K562 (cell line): ENCODE results near the gene RITA1. TPM values are rescaled to one million over a fixed set of nuclear protein-coding genes. Genes with fewer than 3 reads are reported as not detected.

Source experiments
- ATAC-seq: fragments of 200-7000 bp; cut with Tn5 transposase; 3 replicates; pipeline ENCODE4 v1.9.1; 2020; ENCODE audit warnings: moderate library complexity
- BruUV-seq: library from RNA; stranded (reverse); fragments of 400-500 nt; replicated peaks from 2 replicates; lab custom pipeline; 2021; lab: Mats Ljungman, UMichigan
- CTCF ChIA-PET: fragments of 300-600 bp; formaldehyde crosslinking; extraction: SDS; loops from one replicate; lab custom pipeline; 2021; ENCODE audit warnings: low intra/inter-chr PET ratio; lab: Yijun Ruan, JAX
- POLR2A ChIA-PET: fragments of 300-600, 350-650 bp; sonication (Branson Sonifier 250); formaldehyde crosslinking; extraction: SDS; loops from one replicate; lab custom pipeline; 2021; ENCODE audit warnings: antibody characterized with exemption, inconsistent platforms; lab: Yijun Ruan, JAX
- DNase-seq, 4 experiments: peaks; one replicate each; pipeline versions ENCODE4 v3.0.0 to v3.0.0-alpha.2; 2011 to 2018; ENCODE audit warnings: low spot score in 3 of 4, mixed read lengths in 3 of 4; ENCODE audit errors: extremely low read depth in 1 of 4
- FAIRE-seq: peaks from 2 replicates; lab custom pipeline; 2011; peaks lifted over from hg19 to GRCh38; lab: Jason Lieb, UNC
- H2AFZ ChIP-seq: 2 replicates; pipeline ENCODE4 v1.6.0; 2011; ENCODE audit warnings: low read depth, low read length, control low read depth, inconsistent platforms
- H3K27ac ChIP-seq: fragments of 200-600 bp; 3 replicates; pipeline ENCODE4 v1.8.0; 2011; ENCODE audit warnings: low read depth, mild to moderate bottlenecking, control low read depth, inconsistent platforms, low read length, moderate library complexity, mixed read lengths; ENCODE audit errors: extremely low read depth
- H3K27me3 ChIP-seq, 2 experiments: fragments of 300-600 bp in 1 of 2; 2 replicates in 1 of 2; 3 replicates in 1 of 2; pipeline versions ENCODE4 v1.6.0 to v1.8.0; 2011; ENCODE audit warnings: inconsistent platforms in 2 of 2, low read length in 2 of 2, mild to moderate bottlenecking in 1 of 2, mixed read lengths in 1 of 2, moderate library complexity in 1 of 2; ENCODE audit not compliant: control insufficient read depth in 2 of 2, insufficient read depth in 2 of 2
- H3K36me3 ChIP-seq: fragments of 300-600 bp; 3 replicates; pipeline ENCODE4 v1.8.0; 2011; ENCODE audit warnings: mild to moderate bottlenecking, low read length, inconsistent platforms; ENCODE audit not compliant: control insufficient read depth, insufficient read depth
- H3K4me1 ChIP-seq, 2 experiments: fragments of 200-600 bp in 1 of 2; replicated peaks in 1 of 2; 2 replicates in 1 of 2; 3 replicates in 1 of 2; pipeline versions ENCODE4 v1.5.1 to v1.8.0; 2011; ENCODE audit warnings: inconsistent platforms in 2 of 2, low read length in 2 of 2, mild to moderate bottlenecking in 1 of 2, mixed read lengths in 1 of 2, moderate library complexity in 1 of 2; ENCODE audit not compliant: control insufficient read depth in 2 of 2, insufficient read depth in 2 of 2
- H3K4me2 ChIP-seq: 2 replicates; pipeline ENCODE4 v1.6.1; 2011; ENCODE audit warnings: low read length, control low read depth, inconsistent platforms, mixed read lengths; ENCODE audit not compliant: insufficient read depth
- H3K4me3 ChIP-seq: fragments of 200-600 bp; sonication (generic), shearing (Covaris generic); 2 replicates; pipeline ENCODE4 v1.5.1; 2016; ENCODE audit warnings: control low read depth, inconsistent platforms
- H3K79me2 ChIP-seq: fragments of 200-600 bp; 3 replicates; pipeline ENCODE4 v1.8.0; 2011; ENCODE audit warnings: low read length, inconsistent platforms; ENCODE audit not compliant: control insufficient read depth, insufficient read depth
- H3K9ac ChIP-seq, 2 experiments: 2 replicates each; pipeline versions ENCODE4 v1.6.0 to v1.6.1; 2011; ENCODE audit warnings: low read depth in 2 of 2, low read length in 2 of 2, control low read depth in 1 of 2, inconsistent platforms in 1 of 2, mild to moderate bottlenecking in 1 of 2, mixed read lengths in 1 of 2; ENCODE audit not compliant: insufficient read depth in 1 of 2
- H3K9me1 ChIP-seq: one replicate; pipeline ENCODE4 v1.6.0; 2011; ENCODE audit warnings: inconsistent platforms, mild to moderate bottlenecking, low read length, moderate library complexity; ENCODE audit not compliant: control insufficient read depth, insufficient read depth
- H3K9me3 ChIP-seq: replicated peaks from 2 replicates; pipeline ENCODE4 v1.5.1; 2011; ENCODE audit warnings: low read depth, low read length, inconsistent platforms; ENCODE audit not compliant: control insufficient read depth, insufficient read depth
- H4K20me1 ChIP-seq: replicated peaks from 2 replicates; pipeline ENCODE4 v1.6.1; 2011; ENCODE audit warnings: low read length, inconsistent platforms, mixed read lengths; ENCODE audit not compliant: control insufficient read depth, insufficient read depth
- ARID1B ChIP-seq: fragments of 450-650 bp; IDR thresholded peaks from 2 replicates; pipeline ENCODE4 v1.6.1; 2016; ENCODE audit warnings: antibody characterized with exemption, mild to moderate bottlenecking, inconsistent platforms
- ATF4 ChIP-seq: fragments of 450-650 bp; formaldehyde crosslinking; IDR thresholded peaks from 2 replicates; pipeline ENCODE4 v1.4.0; 2022; ENCODE audit warnings: mild to moderate bottlenecking, moderate library complexity
- BCOR ChIP-seq: fragments of 450-650 bp; IDR thresholded peaks from 2 replicates; pipeline ENCODE4 v1.6.1; 2016
- BMI1 ChIP-seq: fragments of 150-350 bp; IDR thresholded peaks from 2 replicates; pipeline ENCODE4 v1.6.1; 2014; ENCODE audit warnings: low read length
- CC2D1A ChIP-seq: fragments of 450-650 bp; IDR thresholded peaks from 2 replicates; pipeline ENCODE4 v1.6.1; 2017; ENCODE audit warnings: mild to moderate bottlenecking
- CCAR2 ChIP-seq: fragments of 200-400 bp; formaldehyde crosslinking; IDR thresholded peaks from 2 replicates; pipeline ENCODE4 v1.6.1; 2017; ENCODE audit warnings: mild to moderate bottlenecking, low read depth, low read length
- CEBPZ ChIP-seq: fragments of 150-350 bp; IDR thresholded peaks from 2 replicates; pipeline ENCODE4 v1.6.1; 2014; ENCODE audit warnings: low read depth, mild to moderate bottlenecking, low read length, borderline replicate concordance
- RAD21 ChIP-seq, 2 experiments: fragments of 250-450 bp in 1 of 2; fragments of 450-650 bp in 1 of 2; sonication (Bioruptor Pico) in 1 of 2; formaldehyde crosslinking in 1 of 2; IDR thresholded peaks in 1 of 2; conservative IDR thresholded peaks in 1 of 2; 2 replicates each; pipeline versions ENCODE4 v1.4.0 to v1.8.0; 2020 to 2022; ENCODE audit warnings: mild to moderate bottlenecking in 2 of 2, moderate library complexity in 1 of 2
- RBM25 ChIP-seq: fragments of 200-400 bp; formaldehyde crosslinking; IDR thresholded peaks from 2 replicates; pipeline ENCODE4 v1.6.1; 2018; ENCODE audit warnings: low read length, low read depth, moderate library complexity; ENCODE audit not compliant: severe bottlenecking
- THAP7 ChIP-seq: fragments of 250-450 bp; sonication (Bioruptor Pico); IDR thresholded peaks from 2 replicates; pipeline ENCODE4 v1.5.0; 2021
- ZKSCAN8 ChIP-seq: fragments of 200-800 bp; sonication (Bioruptor generic); IDR thresholded peaks from 2 replicates; pipeline ENCODE4 v1.6.1; 2016; ENCODE audit warnings: missing genetic modification characterization, missing compliant biosample characterization
- WGBS: fragments of 100-300 bp; shearing (Covaris generic); methylation state at CpG from one replicate; pipeline ENCODE4 v1.1.6; 2016; ENCODE audit warnings: low coverage, mixed read lengths; ENCODE audit not compliant: insufficient coverage; ENCODE audit errors: missing lambda C conversion rate; 5-methylcytosine and 5-hydroxymethylcytosine counted together
- in situ Hi-C: fragments of 300-500 bp; cut with MboI; formaldehyde crosslinking; loops from 4 replicates; pipeline ENCODE4 v1.15.0; 2018; ENCODE audit warnings: inconsistent platforms, mixed read lengths
- intact Hi-C: fragments of 100-400 bp; cut with micrococcal nuclease; formaldehyde crosslinking; loops from 2 replicates; pipeline ENCODE4 v1.14.2; 2022
- polyA plus RNA-seq, 8 experiments: library from polyadenylated mRNA; depleted of rRNA in 4 of 8; stranded (reverse) in 5 of 8; unstranded in 3 of 8; fragments of >200 nt; fragmentation: Nextera tagmentation in 2 of 8; fragmentation: Illumina TruSeq in 1 of 8; extraction: Ambion mirVana in 2 of 8; extraction: Trizol in 1 of 8; gene quantifications; 2 replicates each; pipeline versions ENCODE4 v1.2.1 to v1.2.3, GENCODE V29; 2011 to 2014; ENCODE audit warnings: inconsistent platforms in 1 of 8, missing spikeins in 1 of 8
- total RNA-seq, 7 experiments: library from RNA; depleted of rRNA in 6 of 7; stranded (reverse); fragments of >200 nt in 6 of 7; fragmentation: Illumina TruSeq in 2 of 7; extraction: Trizol in 2 of 7; gene quantifications; 2 replicates each; pipeline versions ENCODE4 v1.2.1 to v1.2.3, GENCODE V29; 2011 to 2021; ENCODE audit warnings: low replicate concordance in 1 of 7

The RITA1 gene
- total and polyA plus RNA-seq, 9 of the 15 experiments (the other 6 are each of a cell fraction or from before 2014, with no cell fraction given), result 2.8 to 40.4 (median 18.0) TPM

GRCh38 chr12:113196990-113197389, 11.5 kb downstream of the RITA1 start (continued):
- TF ChIP-seq CEBPZ, result no peak
- peak; percentile 66 to 81 for TF ChIP-seq RAD21 (CRISPR knock-in tag; conservative IDR thresholded peaks at IDR 0.05 in 1 of 2, IDR thresholded peaks at IDR 0.05 in 1 of 2)
- TF ChIP-seq CC2D1A, result peak; percentile 73

GRCh38 chr12:113197518-113198077, 12.1 kb downstream of the RITA1 start:
- H3K79me2 ChIP-seq, result no peaks in the 10 kb centered on the region
- H3K9me3 ChIP-seq, result no peaks in the 10 kb centered on the region
- DNase-seq (no peak), ATAC-seq (no peak), FAIRE-seq (no peak)
- TF ChIP-seq RBM25 (peak; percentile 74), BCOR (0 out of 2 replicates have a peak, but pooled peaks have one; percentile 27), BMI1 (no peak), ZKSCAN8 (CRISPR knock-in tag) (no peak), CCAR2 (no peak), ATF4 (CRISPR knock-in tag) (no peak), THAP7 (CRISPR knock-in tag) (no peak), ARID1B (no peak)
- in situ Hi-C loops (loop anchor here (5.0 to 25.0 kb wide), 3 partner anchors 85 to 447 kb away; partner anchors contain the start of genes SDS and SDSL), intact Hi-C loops (loop anchor here (2.0 to 5.0 kb wide), 3 partner anchors 40 to 227 kb away; no protein-coding TSS in a partner anchor)
- H4K20me1 ChIP-seq, result peaks cover 4% of the 10 kb centered on the region; the same call in 1 of the 2 replicates
- no peaks in the 10 kb centered on the region for H3K9me1 ChIP-seq
- H3K36me3 ChIP-seq, result peaks cover 4% of the 10 kb centered on the region; the same call in 1 of the 3 replicates
- H3K4me2 ChIP-seq, result no peak overlapping the region
- no peak overlapping the region for H2AFZ ChIP-seq
- no peak overlapping the region for H3K27ac ChIP-seq
- no peak overlapping the region for H3K9ac ChIP-seq
- H3K27me3 ChIP-seq, result no peaks in the 10 kb centered on the region
- ChIA-PET CTCF (no interaction called here), POLR2A (interaction anchor here (0.7 to 0.8 kb wide), 2 partner anchors 14 to 24 kb away, joined by 3 to 5 read pairs; partner anchors contain the start of gene TPCN1)
- WGBS, result 80% methylated on average over 8 of the region's 8 CpGs
- BruUV-seq, result no TSS peak
- peaks cover 2 to 21% of the 10 kb centered on the region in 2 experiments; a peak in 4 of 5 replicates for H3K4me1 ChIP-seq
- no peak overlapping the region for H3K4me3 ChIP-seq
